ENCODE results near the gene CITED1. TPM values are rescaled to one million over a fixed set of nuclear protein-coding genes. Genes with fewer than 3 reads are reported as not detected.

The CITED1 gene
- total RNA-seq, 1 donor from 2014 or later, result 0.65 TPM

GRCh38 chrX:72272868-72273267, 32.8 kb downstream of the CITED1 start:
- intact Hi-C loops (cut with DNase I), result no loop called here
- ATAC-seq (no peak), DNase-seq (no peak)
- Histone ChIP-seq H3K27ac (no peak overlapping the region), H3K4me3 (no peak overlapping the region), H3K9me3 (no peaks in the 10 kb centered on the region), H3K27me3 (ENCODE audit: low read depth) (no peaks in the 10 kb centered on the region), H3K36me3 (peaks cover 79% of the 10 kb centered on the region), H3K4me1 (peaks cover 26% of the 10 kb centered on the region)
- TF ChIP-seq CTCF (IDR thresholded peaks at IDR 0.05), result no peak

- ATAC-seq (no peak), DNase-seq (no peak)
- peaks cover 87% of the 10 kb centered on the region for H3K36me3 ChIP-seq
- no peak for TF ChIP-seq CTCF (IDR thresholded peaks at IDR 0.05)
- H3K9me3 ChIP-seq, result no peaks in the 10 kb centered on the region
- H3K27ac ChIP-seq, result no peak overlapping the region
- no peaks in the 10 kb centered on the region for H3K27me3 ChIP-seq (ENCODE audit: low read depth)
- H3K4me1 ChIP-seq, result peaks cover 26% of the 10 kb centered on the region
- H3K4me3 ChIP-seq, result no peak overlapping the region
- intact Hi-C loops (cut with DNase I), result no loop called here
Observed at GRCh38 chrX:72271812-72272211, 33.9 kb downstream of the CITED1 start.

GRCh38 chrX:72271091-72271788, 34.5 kb downstream of the CITED1 start:
- peaks cover 87% of the 10 kb centered on the region for H3K36me3 ChIP-seq
- peaks cover 26% of the 10 kb centered on the region for H3K4me1 ChIP-seq
- DNase-seq, result no peak
- intact Hi-C loops (cut with DNase I), result no loop called here
- H3K27me3 ChIP-seq (ENCODE audit: low read depth), result no peaks in the 10 kb centered on the region
- no peaks in the 10 kb centered on the region for H3K9me3 ChIP-seq
- H3K4me3 ChIP-seq, result no peak overlapping the region
- no peak for TF ChIP-seq CTCF (IDR thresholded peaks at IDR 0.05)
- no peak for ATAC-seq
- no peak overlapping the region for H3K27ac ChIP-seq

GRCh38 chrX:72270316-72270866, 35.3 kb downstream of the CITED1 start:
- Histone ChIP-seq H3K36me3 (peaks cover 83% of the 10 kb centered on the region), H3K4me1 (peaks cover 17% of the 10 kb centered on the region), H3K4me3 (no peak overlapping the region), H3K27me3 (ENCODE audit: low read depth) (no peaks in the 10 kb centered on the region), H3K27ac (no peak overlapping the region), H3K9me3 (no peaks in the 10 kb centered on the region)
- DNase-seq, result no peak
- no peak for TF ChIP-seq CTCF (IDR thresholded peaks at IDR 0.05)
- intact Hi-C loops (cut with DNase I), result no loop called here
- no peak for ATAC-seq

GRCh38 chrX:72269671-72270251, 36.0 kb downstream of the CITED1 start:
- DNase-seq (no peak), ATAC-seq (peak in 1 of 2 donors; percentile 63)
- Histone ChIP-seq H3K36me3 (peaks cover 77% of the 10 kb centered on the region), H3K4me1 (peaks cover 11% of the 10 kb centered on the region), H3K27ac (no peak overlapping the region), H3K27me3 (ENCODE audit: low read depth) (no peaks in the 10 kb centered on the region), H3K9me3 (no peaks in the 10 kb centered on the region), H3K4me3 (no peak overlapping the region)
- no peak for TF ChIP-seq CTCF (IDR thresholded peaks at IDR 0.05)
- intact Hi-C loops (cut with DNase I), result no loop called here

Data from lower lobe of right lung (tissue), 2 donors.